ENCODE data around the gene RPS15. TPM values are rescaled to one million over a fixed set of nuclear protein-coding genes. Genes with fewer than 3 reads are reported as not detected.
A peak's percentile ranks its signal among the peaks of the same experiment; 100 is the strongest.
"Not testable (repeated sequence)": the region's sequence is repeated elsewhere in the genome, so short reads cannot be mapped to it uniquely, and the experiment has no call there.

The RPS15 gene
- total RNA-seq, 1 donor from 2014 or later: 533 TPM

DNA sequence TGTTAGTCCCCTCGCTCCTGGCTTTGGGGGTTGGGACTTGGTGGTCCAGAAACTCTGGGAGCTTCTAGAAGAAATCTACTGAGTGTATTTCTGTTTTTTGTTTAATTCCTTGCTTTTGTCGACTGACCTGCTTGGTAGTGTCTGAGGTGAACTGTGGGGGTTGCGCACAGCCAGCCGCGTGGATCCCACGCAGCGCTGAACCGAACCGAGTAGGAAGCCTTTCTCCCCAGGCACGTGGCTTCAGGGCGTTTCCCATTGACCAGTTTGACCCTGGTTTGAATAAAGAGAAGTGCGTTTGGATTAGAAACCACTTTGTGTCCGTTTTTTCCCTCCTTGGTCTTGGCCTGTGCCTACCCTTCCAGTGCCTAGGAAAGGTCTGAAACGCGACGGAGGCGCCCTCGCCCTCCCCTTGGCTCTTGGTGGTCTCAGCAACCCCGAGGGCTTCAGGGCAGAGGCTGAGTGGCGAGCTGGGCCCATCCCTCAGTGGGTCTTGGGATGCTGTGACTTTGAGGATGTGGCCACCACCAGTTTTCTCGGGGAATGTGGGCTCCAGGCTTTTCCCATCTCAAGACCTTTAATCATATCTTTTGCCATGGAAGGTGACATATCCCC lies 2.7 kb upstream of the RPS15 start:
- DNase-seq: no peak

DNA sequence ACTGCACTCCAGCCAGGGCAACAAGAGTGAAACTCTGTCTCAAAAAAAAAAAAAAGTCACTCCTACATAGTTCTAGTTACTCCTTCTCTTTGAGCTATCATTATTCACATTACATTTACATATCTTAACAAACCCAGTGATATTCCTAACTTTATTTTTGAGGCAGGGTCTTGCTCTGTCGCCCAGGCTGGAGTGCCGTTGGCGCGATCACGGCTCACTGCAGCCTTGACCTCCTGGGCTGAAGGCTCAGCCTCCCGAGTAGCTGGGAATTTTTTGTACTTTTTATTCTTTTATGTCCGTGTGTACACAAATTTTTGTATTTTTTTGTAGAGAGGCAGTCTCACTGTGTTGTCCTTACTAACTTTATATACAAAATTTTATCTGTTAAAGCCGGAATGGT lies 587 bp upstream of the RPS15 start:
- no peak for DNase-seq

DNA sequence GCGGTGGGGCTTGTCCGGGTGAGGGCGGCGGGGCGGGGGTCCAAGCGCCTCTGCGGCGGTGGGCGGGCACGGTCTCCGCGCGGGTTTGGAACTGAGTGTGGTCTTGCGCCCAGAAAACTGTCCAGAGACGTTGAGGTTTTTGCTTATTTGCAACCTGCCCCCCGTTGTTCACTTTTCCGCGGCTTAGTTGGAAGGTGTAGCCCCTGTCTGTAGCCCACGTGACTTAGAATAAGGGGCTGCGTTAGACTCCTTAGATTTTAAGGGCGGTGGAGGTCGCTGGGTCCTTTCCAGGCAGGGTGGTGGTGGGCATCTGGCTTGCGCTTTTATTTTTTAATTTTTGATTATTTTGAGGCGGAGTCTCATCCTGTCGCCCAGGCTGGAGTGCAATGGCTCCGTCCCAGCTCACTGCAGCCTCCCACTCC lies 748 bp downstream of the RPS15 start:
- no peak for DNase-seq

DNA sequence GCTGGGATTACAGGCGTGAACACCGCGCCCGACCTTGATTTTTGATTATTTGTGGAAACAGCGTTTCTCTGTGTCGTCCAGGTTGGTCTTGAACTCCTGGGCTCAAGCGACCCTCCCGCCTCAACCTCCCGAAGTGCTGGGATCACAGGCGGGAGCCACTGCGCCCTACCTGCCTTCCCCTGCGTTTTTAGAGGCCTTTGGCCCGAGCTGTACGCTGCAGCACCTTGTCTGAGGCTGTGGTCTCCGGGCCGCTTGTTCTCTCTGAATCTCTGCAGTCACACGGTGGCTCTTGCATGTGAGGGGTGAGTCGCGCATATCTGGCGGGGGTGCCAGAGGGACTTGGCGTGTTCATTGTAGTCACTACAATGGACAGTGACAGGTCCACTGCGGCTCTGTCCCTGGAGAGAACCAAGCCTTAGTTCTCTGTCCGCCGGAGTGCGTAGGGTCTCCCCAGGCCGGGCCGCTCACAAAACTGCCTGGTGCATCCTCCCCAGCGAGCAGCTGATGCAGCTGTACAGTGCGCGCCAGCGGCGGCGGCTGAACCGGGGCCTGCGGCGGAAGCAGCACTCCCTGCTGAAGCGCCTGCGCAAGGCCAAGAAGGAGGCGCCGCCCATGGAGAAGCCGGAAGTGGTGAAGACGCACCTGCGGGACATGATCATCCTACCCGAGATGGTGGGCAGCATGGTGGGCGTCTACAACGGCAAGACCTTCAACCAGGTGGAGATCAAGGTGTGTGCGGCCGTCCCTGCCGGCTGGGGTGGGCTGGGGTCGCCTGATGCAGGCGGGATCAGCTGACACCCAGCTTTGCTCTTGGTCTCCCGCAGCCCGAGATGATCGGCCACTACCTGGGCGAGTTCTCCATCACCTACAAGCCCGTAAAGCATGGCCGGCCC lies 1.6 kb downstream of the RPS15 start:
- DNase-seq: not testable (repeated sequence)

DNA sequence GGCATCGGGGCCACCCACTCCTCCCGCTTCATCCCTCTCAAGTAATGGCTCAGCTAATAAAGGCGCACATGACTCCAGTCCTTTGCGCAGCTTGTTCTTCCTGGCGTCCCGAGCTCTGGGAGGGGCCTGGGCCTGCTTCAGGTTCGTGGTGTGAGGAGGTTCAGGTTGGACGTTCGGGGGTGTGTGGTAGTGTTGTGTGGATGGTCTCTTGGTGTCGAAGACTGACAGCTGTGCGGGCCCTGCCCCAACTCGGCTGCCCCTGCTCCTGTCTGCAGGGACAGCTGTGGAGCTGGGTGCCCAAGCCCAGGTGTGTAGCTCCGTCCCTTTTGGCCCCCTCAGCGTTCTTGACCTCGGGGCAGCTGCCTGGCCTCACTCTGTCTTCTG lies 2.2 kb downstream of the RPS15 start:
- DNase-seq: no peak

DNA sequence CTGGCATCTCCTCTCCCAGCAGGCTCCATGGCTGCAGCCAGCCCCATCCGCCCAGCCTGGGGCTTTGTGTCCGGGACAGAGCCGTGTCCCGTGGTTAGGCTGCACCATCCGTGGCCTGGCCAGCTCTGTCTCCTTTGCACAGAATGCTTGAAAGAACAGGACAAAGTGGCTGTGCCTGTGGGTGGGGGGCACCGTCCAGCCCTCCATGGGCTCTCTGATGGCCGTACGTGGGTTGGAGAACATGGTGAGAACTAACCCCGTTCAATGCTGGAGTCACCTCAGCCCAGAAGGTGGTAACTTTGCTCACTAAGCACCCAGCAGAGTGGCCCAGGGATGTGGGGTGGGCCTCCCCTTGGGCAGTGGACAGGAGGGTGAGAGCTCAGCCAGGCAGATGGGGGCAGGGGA lies 2.8 kb downstream of the RPS15 start:
- DNase-seq: no peak

DNA sequence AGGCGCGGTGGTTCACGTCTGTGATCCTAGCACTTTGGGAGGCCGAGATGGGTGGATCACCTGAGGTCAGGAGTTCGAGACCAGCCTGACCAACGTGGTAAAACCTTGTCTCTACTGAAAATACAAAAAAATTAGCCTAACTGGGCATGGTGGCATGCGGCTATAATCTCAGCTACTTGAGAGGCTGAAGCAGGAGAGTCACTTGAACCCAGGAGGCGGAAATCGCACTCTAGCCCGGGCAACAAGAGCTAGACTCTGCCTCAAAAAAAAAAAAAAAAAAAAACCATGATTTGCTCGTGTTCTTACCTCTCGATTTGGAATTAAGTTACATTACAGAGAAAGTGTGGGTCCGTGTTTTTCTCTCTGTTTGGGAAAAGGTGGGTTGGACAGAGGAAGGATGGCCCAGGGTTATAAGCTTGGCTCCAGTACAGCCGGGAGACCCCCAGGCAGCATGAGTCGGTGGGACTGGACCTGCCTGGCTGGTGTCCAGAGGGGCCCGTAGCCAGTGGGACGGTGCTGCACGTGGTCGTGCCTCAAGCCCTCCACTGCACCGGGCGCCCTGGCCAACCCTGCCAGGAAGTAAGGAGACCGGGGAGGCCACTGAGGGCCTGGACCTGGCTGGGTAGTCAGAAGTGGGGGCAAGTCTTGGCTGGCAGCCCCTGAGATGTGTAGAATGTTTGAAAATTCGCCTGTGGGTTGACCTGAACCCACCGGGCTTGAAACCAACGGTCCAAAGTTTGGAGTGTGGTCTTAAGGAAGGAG lies 3.7 kb downstream of the RPS15 start:
- no peak for DNase-seq

DNA sequence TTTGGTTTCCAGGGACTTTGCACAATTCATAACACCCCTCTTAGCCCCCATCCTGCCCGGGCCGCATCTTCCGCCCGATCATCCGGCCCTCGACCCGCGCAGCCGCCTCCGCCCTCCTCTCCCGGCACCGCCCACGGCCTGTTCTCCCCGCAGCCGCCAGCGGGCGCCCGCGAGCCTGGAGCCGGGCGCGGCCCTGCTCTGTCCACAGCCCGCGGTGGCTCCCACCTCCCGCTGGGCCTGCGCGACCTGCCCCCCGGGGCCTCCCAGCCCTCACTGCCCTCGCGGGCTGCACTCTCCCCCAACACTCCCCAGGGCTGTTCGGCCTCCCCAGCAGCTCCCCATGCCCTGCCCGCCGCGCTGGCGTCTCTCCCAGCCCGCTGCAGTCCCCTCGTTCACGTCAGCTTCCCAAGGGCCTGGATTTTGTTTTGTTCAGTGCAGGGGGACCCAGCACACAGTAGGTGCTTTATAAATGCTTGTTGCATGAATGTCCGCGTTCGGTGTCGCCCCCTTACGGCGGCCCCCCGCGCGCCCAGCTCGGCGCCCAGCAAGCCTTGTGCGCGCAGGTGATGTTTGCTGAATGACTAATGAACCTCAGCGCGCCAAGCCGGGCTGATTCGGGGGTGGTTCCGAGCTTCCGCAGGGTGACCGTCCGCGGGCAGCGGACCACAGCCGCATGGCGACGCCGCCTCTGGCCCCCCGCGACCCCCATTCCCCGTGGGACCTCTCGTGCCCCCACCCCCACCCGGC lies 7.2 kb downstream of the RPS15 start:
- peak; percentile 23 for DNase-seq

DNA sequence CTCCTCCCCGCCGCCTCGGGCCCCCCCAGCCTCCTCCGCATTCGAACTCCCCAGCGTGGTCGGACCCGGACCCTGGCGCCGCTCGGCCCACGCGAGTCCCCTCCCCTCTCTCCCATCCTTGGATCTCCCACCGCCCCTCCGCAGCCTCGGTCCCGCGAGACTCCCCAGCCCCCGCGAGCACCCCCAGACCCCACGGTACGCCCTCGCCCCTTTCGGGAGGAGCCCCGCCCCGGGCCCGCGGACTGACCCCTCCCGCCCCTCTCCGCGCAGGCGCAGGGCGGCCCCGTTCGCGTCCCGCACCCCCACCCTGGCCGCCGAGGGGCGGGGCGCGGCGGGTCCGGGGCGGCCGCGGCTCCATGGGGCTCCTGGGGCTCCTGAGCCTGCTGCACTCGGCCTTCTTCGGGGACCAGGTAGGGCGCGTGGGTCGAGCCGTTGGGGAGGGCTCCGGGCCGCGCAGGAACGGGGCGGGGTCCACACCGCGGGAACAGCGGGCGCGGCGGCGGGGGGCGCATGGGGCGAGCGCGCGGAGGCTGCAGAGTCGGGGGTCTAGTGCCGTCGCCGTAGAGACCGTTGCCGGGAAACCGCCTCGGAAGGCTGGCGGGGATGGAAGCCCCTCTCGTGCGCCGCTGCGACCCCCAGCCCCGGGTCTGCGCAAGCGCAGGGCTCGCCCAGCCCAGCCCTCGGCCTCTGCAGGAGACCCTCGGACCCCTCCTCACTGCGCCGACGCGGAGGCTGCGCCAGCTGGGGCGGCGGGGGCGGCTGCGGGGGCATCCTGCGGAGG lies 7.9 kb downstream of the RPS15 start:
- DNase-seq: no peak

DNA sequence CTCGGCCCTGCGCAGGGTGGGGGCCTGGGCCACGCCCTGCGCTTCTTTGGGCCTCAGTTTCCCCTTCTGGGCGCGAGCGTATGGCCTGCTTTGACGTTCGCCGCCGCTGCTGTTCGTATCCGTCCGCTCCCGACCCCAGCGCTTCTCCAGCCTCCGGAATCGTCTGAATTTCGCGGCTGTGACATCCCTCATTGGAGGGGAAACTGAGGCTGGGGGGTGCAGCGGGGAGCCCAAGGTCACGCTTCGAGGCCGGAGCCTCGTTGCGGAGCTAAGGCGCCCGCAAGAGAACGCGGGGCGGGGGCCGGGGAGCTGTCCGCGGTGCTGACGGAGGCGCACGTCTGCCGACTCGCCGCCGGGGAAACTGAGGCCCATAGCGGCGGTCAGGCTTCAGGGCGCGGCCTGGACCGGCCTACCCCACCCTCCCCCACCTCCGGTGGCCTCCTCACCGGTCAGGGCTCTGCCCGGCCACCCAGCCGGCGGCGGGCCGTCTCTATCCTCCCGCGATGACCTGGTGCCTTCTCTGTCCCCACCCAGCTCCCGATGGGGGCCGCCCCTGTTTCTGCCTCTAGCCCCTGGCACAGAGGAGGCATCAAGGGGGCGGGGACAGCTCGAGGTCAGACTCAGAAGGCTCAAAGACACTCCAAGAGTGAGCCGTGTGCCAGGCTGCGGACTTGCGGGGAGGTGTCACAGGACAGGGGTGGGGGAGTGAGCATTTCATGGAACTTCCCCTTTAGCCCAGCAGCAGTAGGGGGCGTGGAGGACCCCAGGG lies 8.7 kb downstream of the RPS15 start:
- no peak for DNase-seq

DNA sequence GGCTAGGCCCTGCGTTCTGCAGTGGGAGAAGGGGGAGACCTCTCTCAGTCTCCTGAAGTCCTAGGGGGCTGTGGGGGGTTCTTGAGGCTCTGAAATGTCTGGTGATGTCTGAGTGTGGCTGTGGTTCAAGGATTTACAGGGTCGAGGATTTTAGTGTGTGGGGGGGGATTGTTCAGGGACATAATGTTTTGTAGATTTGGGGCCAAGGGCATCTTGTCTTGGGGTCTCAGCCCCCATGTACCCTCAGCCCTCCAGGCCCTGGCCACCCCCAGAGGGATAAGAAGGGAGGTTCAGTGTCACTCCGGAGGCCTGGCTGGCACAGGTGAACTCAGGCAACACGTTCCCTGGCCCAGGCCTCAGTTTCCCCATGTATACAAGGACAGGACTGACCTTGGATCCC lies 9.3 kb downstream of the RPS15 start:
- DNase-seq: no peak

DNA sequence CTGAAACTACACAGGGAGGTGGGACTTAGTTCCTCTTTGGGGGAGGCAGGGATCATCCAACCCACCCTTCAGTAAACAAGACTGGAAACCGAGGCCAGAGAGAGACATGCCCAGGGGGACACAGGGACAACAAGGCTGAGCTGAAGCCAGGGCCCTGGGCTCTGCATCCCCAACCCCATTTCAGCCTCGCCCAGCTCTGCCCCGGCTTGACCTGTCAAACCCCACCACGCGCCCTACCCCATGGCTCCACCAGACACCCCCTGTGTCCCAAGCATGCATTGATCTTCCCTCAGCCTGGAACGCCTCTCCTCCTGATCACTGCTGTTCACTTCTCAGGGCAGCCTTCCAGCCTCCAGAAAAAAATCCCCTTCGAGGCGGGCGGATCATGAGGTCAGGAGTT lies 9.7 kb downstream of the RPS15 start:
- no peak for DNase-seq

DNA sequence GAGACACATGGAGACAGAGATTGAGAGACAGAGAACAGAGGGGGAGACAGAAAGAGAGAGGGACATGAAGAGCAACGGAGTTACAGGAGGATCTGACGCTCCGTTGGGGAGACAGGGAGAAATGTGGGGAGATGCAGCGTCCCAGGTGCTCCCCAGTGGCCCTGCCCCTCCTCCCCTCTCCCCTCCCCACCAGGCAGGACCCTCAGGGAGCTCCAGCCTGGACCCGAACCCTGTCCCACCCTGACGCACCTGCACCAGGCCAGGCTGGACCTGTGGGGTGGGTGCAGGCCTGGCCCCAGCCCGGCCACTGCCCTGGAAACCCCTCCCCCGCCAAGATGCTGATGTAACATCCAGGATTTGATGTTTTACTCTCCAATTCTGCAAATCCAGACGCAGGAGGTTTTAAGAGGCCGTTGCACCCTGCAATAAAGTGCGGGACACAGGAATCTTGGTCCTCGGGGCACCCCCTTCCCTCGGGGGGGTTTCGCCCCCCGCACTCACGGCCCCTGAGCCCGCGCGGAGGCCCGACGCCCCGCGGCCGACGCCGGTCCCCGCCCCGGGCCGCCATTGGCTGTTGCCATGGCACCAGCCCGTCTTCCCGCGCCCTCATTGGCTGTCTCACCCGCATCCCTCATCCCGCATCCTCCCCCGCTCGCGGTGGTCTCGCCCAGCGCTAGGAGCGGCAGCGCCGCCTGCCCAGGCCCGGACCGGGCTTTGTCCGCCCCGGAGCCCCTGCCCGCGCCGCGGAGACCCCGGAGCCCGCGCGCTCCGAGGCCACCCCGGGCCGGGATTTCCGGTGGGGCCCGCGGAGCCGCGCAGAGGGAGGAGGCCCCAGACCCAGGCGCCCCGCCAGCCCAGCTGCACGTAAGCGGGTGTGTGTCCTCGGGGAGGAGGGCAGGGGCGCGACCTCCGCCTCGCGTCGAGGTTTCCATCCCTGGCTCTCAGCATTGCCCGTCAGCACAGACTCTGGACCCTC lies 11.6 kb downstream of the RPS15 start, which contains the start of gene APC2:
TSS of gene APC2 (plus strand) at position 655 of the 976 bp plus-strand sequence. CDS start 2,881 bp downstream, outside the sequence.
- DNase-seq: no peak

DNA sequence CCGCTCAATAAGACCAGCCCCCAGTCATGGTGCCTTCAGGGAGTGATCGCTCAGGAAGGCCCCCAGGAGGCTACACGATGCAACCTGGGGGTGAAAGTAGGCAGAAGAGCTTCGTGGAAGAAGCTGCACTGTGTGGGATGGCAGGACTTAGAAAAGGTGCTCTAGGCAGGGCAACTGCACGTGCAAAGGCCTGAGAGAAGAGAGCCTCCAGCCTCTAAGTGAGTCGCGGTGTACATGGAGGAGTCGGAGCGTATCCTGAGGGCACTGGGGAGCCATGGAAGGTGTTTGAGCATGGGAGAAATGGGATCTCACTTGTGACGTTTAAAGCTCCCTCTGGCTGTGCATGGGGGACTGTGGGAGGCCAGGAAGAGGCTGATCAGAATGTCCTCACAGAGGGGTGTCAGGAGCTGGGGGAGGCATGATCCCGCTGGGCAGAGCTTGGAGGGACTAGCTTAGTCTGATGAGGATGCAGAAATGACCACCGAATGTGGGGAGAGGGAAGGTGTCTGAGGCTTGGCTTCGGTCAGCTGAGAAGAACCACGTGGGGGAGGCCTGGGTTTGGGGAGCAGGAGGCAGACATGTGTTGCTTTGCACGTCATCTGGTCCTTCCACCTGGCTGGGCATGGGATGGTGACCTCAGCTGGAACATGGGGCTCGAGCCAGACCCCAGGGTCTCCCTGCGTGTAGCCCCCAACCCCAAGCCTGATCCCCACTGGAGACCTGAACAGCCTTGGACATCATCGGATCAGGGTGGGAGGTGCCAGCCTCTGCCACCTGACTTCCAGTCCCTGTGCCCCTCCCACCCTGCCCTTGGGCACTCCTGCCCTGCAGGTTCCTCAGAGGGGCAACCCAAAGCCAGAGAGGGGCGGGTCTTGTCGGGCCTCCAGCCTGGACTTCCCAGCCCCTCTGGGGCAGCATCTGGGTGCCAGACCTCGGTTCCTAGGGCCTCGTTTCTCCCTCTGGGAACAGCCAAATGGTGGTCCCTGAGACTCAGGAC lies 12.8 kb downstream of the RPS15 start:
- no peak for DNase-seq

DNA sequence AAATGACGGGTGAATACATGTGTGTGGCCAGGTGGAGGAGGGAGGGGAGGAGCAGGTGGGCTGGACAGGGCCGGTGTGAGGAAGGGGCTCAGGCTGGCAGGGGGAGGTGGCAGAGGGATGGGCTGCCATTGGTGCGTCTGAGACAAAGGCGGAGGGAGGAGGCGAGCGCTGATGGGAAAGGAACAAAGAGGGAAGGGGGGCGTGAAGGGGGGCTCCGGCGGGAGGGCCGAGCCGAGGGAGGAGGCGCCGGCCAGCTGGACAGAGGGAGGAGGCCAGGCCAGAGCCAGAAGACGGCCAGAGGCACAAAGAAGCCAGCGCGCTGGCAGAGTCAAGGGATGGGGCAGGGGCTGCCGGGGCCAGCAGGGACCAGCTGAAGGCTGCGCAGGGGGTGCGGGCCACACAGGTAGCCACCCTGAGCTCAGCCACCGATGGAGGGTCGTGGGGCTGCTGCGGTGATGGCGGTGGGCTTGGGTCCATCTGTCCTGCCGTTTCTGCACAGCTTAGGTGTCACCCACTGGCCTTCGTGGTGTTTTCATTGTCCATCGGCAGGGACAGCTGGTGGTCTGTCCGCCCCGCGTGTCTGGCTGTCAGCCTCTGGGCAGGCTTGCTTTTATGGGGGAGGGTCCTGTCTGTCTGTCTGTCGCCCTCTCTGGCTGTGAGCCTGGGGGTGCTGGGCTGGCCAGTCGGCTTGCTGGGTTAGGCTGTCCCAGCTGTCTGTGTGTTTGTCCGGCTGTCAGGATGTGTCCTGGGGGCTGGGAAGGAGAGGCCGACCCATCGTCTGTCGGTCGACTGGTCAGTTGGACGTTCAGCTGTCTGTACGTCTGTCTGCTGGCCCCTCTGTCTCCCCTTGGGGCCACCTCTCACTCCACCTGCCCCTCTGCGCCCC lies 14.0 kb downstream of the RPS15 start:
- no peak for DNase-seq

DNA sequence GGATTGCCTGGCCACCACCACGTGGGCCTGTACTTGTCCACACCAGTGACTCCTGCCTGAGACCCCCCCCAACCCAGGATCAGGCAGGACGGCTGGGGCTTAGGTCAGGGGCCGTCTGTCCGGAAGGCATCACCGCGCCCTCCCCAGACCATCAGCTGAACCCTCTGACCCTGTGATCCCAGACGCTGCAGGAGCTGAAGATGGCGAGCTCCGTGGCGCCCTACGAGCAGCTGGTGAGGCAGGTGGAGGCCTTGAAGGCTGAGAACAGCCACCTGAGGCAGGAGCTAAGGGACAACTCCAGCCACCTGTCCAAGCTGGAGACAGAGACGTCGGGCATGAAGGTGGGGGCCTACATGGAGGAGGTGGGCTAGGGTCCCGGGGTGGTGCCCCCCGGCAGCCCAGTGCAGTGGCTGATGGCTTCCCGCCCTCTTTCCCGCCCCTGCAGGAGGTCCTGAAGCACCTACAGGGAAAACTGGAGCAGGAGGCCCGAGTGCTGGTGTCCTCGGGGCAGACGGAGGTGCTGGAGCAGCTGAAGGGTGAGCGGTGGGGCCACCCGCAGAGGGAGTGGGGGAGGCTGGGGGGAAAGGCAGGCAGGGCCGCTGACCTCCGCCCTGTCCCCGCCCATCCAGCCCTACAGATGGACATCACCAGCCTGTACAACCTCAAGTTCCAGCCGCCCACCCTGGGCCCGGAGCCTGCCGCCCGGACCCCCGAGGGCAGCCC lies 14.8 kb downstream of the RPS15 start:
- no peak for DNase-seq

Measured in skin of body (tissue), 2 donors.